Measurements from ENCODE around the gene TMEM258. TPM values are rescaled to one million over a fixed set of nuclear protein-coding genes. Genes with fewer than 3 reads are reported as not detected.

TMEM258 gene
- total and polyA plus RNA-seq, 10 of the 15 experiments (the other 5 are each of a cell fraction or from before 2014, with no cell fraction given) = 160 to 840 (median 326) TPM

GRCh38 chr11:61764606-61765260 is 27.7 kb downstream of the TMEM258 start:
- H3K4me3 ChIP-seq = no peak overlapping the region
- in situ Hi-C loops (cut with MboI) (no loop called here), intact Hi-C loops (cut with micrococcal nuclease; ENCODE audit: unreplicated experiment) (no loop called here)
- H3K4me2 ChIP-seq (ENCODE audit: control insufficient read depth, insufficient read depth) = no peak overlapping the region
- ChIA-PET RAD21 (ENCODE audit: unreplicated experiment) (no interaction called here), CTCF (interaction anchor here (0.9 to 2.0 kb wide), 3 partner anchors 12 to 203 kb away, joined by 3 to 5 read pairs (median 4); no protein-coding TSS in a partner anchor), POLR2A (no interaction called here), SMC1A (ENCODE audit: uncharacterized antibody, unreplicated experiment) (no interaction called here)
- no peaks in the 10 kb centered on the region for H4K20me1 ChIP-seq (ENCODE audit: control insufficient read depth, insufficient read depth)
- no peaks in the 10 kb centered on the region for H3K36me3 ChIP-seq (ENCODE audit: control insufficient read depth in 2 of 2, insufficient read depth in 2 of 2, low read length in 1 of 2)
- WGBS (ENCODE audit: insufficient coverage, insufficient replicate concordance, low lambda C conversion rate, missing lambda C conversion rate) = 43% methylated on average over 22 of the region's 22 CpGs
- H3K9ac ChIP-seq (ENCODE audit: control insufficient read depth, insufficient read depth, low read length) = no peak overlapping the region
- DNase-seq (ENCODE audit: low read depth, low spot score) (no peak), FAIRE-seq (no peak), ATAC-seq (no peak; the same call in 2 of the 3 replicates)
- no peaks in the 10 kb centered on the region for H3K27me3 ChIP-seq (replicated peaks in 1 of 2; ENCODE audit: control insufficient read depth in 2 of 2, insufficient read depth in 2 of 2, low read length in 1 of 2)
- no TSS peak for BruUV-seq (replicated peaks)
- no peak for TF ChIP-seq WRNIP1 (IDR thresholded peaks at IDR 0.05; ENCODE audit: borderline replicate concordance, low read depth, low read length)
- no peak for TF ChIP-seq NFIC (IDR thresholded peaks at IDR 0.05; ENCODE audit: low read depth, low read length)
- H3K79me2 ChIP-seq (ENCODE audit: control insufficient read depth, insufficient read depth, low read length) = no peaks in the 10 kb centered on the region
- no peaks in the 10 kb centered on the region for H3K4me1 ChIP-seq (ENCODE audit: control insufficient read depth, insufficient read depth, low read length)
- no peak overlapping the region for H2AFZ ChIP-seq (ENCODE audit: control insufficient read depth, low read depth, low read length)
- H3K9me3 ChIP-seq (replicated peaks; ENCODE audit: control insufficient read depth, insufficient read depth, low read length) = no peaks in the 10 kb centered on the region
- no peak overlapping the region for H3K27ac ChIP-seq (ENCODE audit: control insufficient read depth, insufficient read depth)

GRCh38 chr11:61763930-61764605 is 28.3 kb downstream of the TMEM258 start:
- no peaks in the 10 kb centered on the region for H3K36me3 ChIP-seq (ENCODE audit: control insufficient read depth in 2 of 2, insufficient read depth in 2 of 2, low read length in 1 of 2)
- H3K9me3 ChIP-seq (replicated peaks; ENCODE audit: control insufficient read depth, insufficient read depth, low read length) = no peaks in the 10 kb centered on the region
- ChIA-PET SMC1A (ENCODE audit: uncharacterized antibody, unreplicated experiment) (no interaction called here), RAD21 (ENCODE audit: unreplicated experiment) (no interaction called here), CTCF (interaction anchor here (0.9 to 2.0 kb wide), 3 partner anchors 11 to 204 kb away, joined by 3 to 5 read pairs (median 4); no protein-coding TSS in a partner anchor), POLR2A (no interaction called here)
- no peak overlapping the region for H3K4me2 ChIP-seq (ENCODE audit: control insufficient read depth, insufficient read depth)
- 69% methylated on average over 22 of the region's 23 CpGs for WGBS (ENCODE audit: insufficient coverage, insufficient replicate concordance, low lambda C conversion rate, missing lambda C conversion rate)
- H4K20me1 ChIP-seq (ENCODE audit: control insufficient read depth, insufficient read depth) = no peaks in the 10 kb centered on the region
- no peak overlapping the region for H3K9ac ChIP-seq (ENCODE audit: control insufficient read depth, insufficient read depth, low read length)
- FAIRE-seq (no peak), ATAC-seq (no peak), DNase-seq (ENCODE audit: low read depth, low spot score) (no peak)
- in situ Hi-C loops (cut with MboI) = no loop called here
- BruUV-seq (replicated peaks) = no TSS peak
- H2AFZ ChIP-seq (ENCODE audit: control insufficient read depth, low read depth, low read length) = no peak overlapping the region
- no peaks in the 10 kb centered on the region for H3K79me2 ChIP-seq (ENCODE audit: control insufficient read depth, insufficient read depth, low read length)
- H3K4me1 ChIP-seq (ENCODE audit: control insufficient read depth, insufficient read depth, low read length) = no peaks in the 10 kb centered on the region
- TF ChIP-seq ELK1 (IDR thresholded peaks at IDR 0.05; ENCODE audit: low read depth, low read length) (no peak), NRF1 (conservative IDR thresholded peaks at IDR 0.05; ENCODE audit: low read depth, low read length) (no peak), CREB1 (IDR thresholded peaks at IDR 0.05; ENCODE audit: low read depth) (no peak), EP300 (IDR thresholded peaks at IDR 0.05; ENCODE audit: borderline replicate concordance in 1 of 2, control insufficient read depth in 1 of 2, low read depth in 2 of 2, low read length in 2 of 2) (no peak), DPF2 (IDR thresholded peaks at IDR 0.05) (no peak), CTCF (IDR thresholded peaks at IDR 0.05 in 2 of 3, conservative IDR thresholded peaks at IDR 0.05 in 1 of 3; ENCODE audit: control insufficient read depth in 2 of 3, extremely low read depth in 1 of 3, insufficient read depth in 1 of 3, low read depth in 3 of 3, low read length in 3 of 3) (no peak)
- no peaks in the 10 kb centered on the region for H3K27me3 ChIP-seq (replicated peaks in 1 of 2; ENCODE audit: control insufficient read depth in 2 of 2, insufficient read depth in 2 of 2, low read length in 1 of 2)
- intact Hi-C loops (cut with micrococcal nuclease; ENCODE audit: unreplicated experiment) = no loop called here
- H3K27ac ChIP-seq (ENCODE audit: control insufficient read depth, insufficient read depth) = no peak overlapping the region
- no peak overlapping the region for H3K4me3 ChIP-seq

All from GM12878 (cell line).